HL-60 (cell line): ENCODE measurements around the gene CALHM1.

Experiments used
- DNase-seq, 2 experiments: peaks; one replicate each; pipeline ENCODE4 v3.0.0-alpha.2; 2010 to 2020; ENCODE audit warnings: low read depth in 1 of 2, low spot score in 1 of 2
- H3K27ac ChIP-seq: fragments of 250-450 bp; sonication (Bioruptor Pico); replicated peaks from 2 replicates; pipeline ENCODE4 v1.5.1; 2020; ENCODE audit warnings: mild to moderate bottlenecking, moderate library complexity
- H3K27me3 ChIP-seq: fragments of 250-450 bp; sonication (Bioruptor Pico); 2 replicates; pipeline ENCODE4 v1.5.1; 2021; ENCODE audit warnings: mild to moderate bottlenecking, moderate library complexity; ENCODE audit not compliant: insufficient read depth, poor library complexity, severe bottlenecking
- H3K4me3 ChIP-seq: replicated peaks from 2 replicates; pipeline ENCODE4 v1.5.1; 2011; ENCODE audit warnings: mild to moderate bottlenecking, control low read depth, low read length; ENCODE audit not compliant: insufficient read depth
- CTCF ChIP-seq: IDR thresholded peaks from one replicate; pipeline ENCODE4 v1.5.1; 2011; ENCODE audit warnings: low read length, control low read depth, inconsistent platforms; ENCODE audit not compliant: insufficient read depth
- GABPA ChIP-seq: IDR thresholded peaks from 2 replicates; pipeline ENCODE4 v1.6.1; 2012; ENCODE audit warnings: low read depth
- POLR2AphosphoS5 ChIP-seq: IDR thresholded peaks from 2 replicates; pipeline ENCODE4 v1.6.1; 2012; ENCODE audit warnings: low read depth
- REST ChIP-seq: IDR thresholded peaks from 2 replicates; pipeline ENCODE4 v1.6.1; 2012; ENCODE audit warnings: low read depth; ENCODE audit not compliant: insufficient replicate concordance
- SPI1 ChIP-seq: IDR thresholded peaks from 2 replicates; pipeline ENCODE4 v1.6.1; 2012; ENCODE audit warnings: low read depth, mild to moderate bottlenecking, borderline replicate concordance

CALHM1 gene

GRCh38 chr10:103469201-103469600, 10.5 kb upstream of the CALHM1 start:
- no peak for DNase-seq
- Histone ChIP-seq H3K27me3 (no peaks in the 10 kb centered on the region), H3K27ac (no peak overlapping the region), H3K4me3 (no peak overlapping the region)
- no peak for TF ChIP-seq GABPA
- no peak for TF ChIP-seq CTCF
- no peak for TF ChIP-seq POLR2AphosphoS5
- TF ChIP-seq REST, result no peak
- TF ChIP-seq SPI1, result no peak

GRCh38 chr10:103467406-103467805, 8.7 kb upstream of the CALHM1 start:
- no peak overlapping the region for H3K4me3 ChIP-seq
- no peaks in the 10 kb centered on the region for H3K27me3 ChIP-seq
- DNase-seq, result no peak
- no peak overlapping the region for H3K27ac ChIP-seq
- no peak for TF ChIP-seq GABPA
- TF ChIP-seq SPI1, result no peak
- no peak for TF ChIP-seq REST
- TF ChIP-seq POLR2AphosphoS5, result no peak
- TF ChIP-seq CTCF, result no peak

GRCh38 chr10:103466734-103467133, 8.0 kb upstream of the CALHM1 start:
- Histone ChIP-seq H3K27ac (no peak overlapping the region), H3K27me3 (no peaks in the 10 kb centered on the region), H3K4me3 (no peak overlapping the region)
- TF ChIP-seq CTCF (no peak), REST (no peak), GABPA (no peak), SPI1 (no peak), POLR2AphosphoS5 (no peak)
- no peak for DNase-seq
